CD4-positive, alpha-beta T cell (primary cell): ENCODE results near the gene GABRD. TPM values are rescaled to one million over a fixed set of nuclear protein-coding genes. Genes with fewer than 3 reads are reported as not detected.
"Not testable (repeated sequence)": the region's sequence is repeated elsewhere in the genome, so short reads cannot be mapped to it uniquely, and the experiment has no call there.

ENCODE experiments used
- ATAC-seq: fragments of 200-7000 bp; cut with Tn5 transposase; one replicate; pipeline ENCODE4 v1.10.0; 2022; ENCODE audit warnings: mild to moderate bottlenecking; ENCODE audit not compliant: poor library complexity
- CTCF ChIA-PET: fragments of 350-600 bp; sonication (Branson Sonifier 250); formaldehyde crosslinking; loops from one replicate; lab custom pipeline; 2021; ENCODE audit warnings: antibody characterized with exemption, inconsistent platforms; lab: Charles Lee
- POLR2A ChIA-PET: fragments of 350-600 bp; sonication (Branson Sonifier 250); formaldehyde crosslinking; loops from one replicate; lab custom pipeline; 2021; ENCODE audit warnings: antibody characterized with exemption, inconsistent platforms; lab: Charles Lee
- DNase-seq, 14 experiments: peaks; one replicate each; pipeline ENCODE4 v3.0.0-alpha.2; 2013 to 2020; ENCODE audit warnings: mixed read lengths in 2 of 14
- H3K27ac ChIP-seq, 2 donors: one replicate each; pipeline versions ENCODE4 v1.5.1 to v1.7.0; 2013; ENCODE audit warnings: low read length in 2 of 2, low read depth in 1 of 2, mild to moderate bottlenecking in 1 of 2
- H3K27me3 ChIP-seq, 2 experiments: 1 replicate in 1 of 2; 2 replicates in 1 of 2; pipeline versions ENCODE4 v1.6.1 to v1.7.0; 2013; ENCODE audit warnings: low read length in 2 of 2, control low read depth in 1 of 2, mild to moderate bottlenecking in 1 of 2, moderate library complexity in 1 of 2; ENCODE audit not compliant: insufficient read depth in 2 of 2, control insufficient read depth in 1 of 2
- H3K36me3 ChIP-seq: one replicate; pipeline ENCODE4 v1.6.1; 2013; ENCODE audit warnings: low read length, control low read depth; ENCODE audit not compliant: insufficient read depth
- H3K4me1 ChIP-seq: one replicate; pipeline ENCODE4 v1.6.1; 2013; ENCODE audit warnings: low read length, control low read depth; ENCODE audit not compliant: insufficient read depth
- H3K4me3 ChIP-seq: one replicate; pipeline ENCODE4 v1.5.1; 2013; ENCODE audit warnings: mild to moderate bottlenecking, low read length, moderate library complexity
- H3K9me3 ChIP-seq, 2 experiments: 1 replicate in 1 of 2; 2 replicates in 1 of 2; pipeline versions ENCODE4 v1.6.1 to v1.7.0; 2013; ENCODE audit warnings: low read length in 2 of 2, mild to moderate bottlenecking in 2 of 2, control low read depth in 1 of 2, moderate library complexity in 1 of 2; ENCODE audit not compliant: control insufficient read depth in 1 of 2, insufficient read depth in 1 of 2
- H3K27ac Mint-ChIP-seq: one replicate; pipeline ENCODE4 v1.8.0; 2020; ENCODE audit warnings: mixed read lengths
- H3K27me3 Mint-ChIP-seq: one replicate; pipeline ENCODE4 v1.8.0; 2021; ENCODE audit warnings: mixed read lengths
- H3K36me3 Mint-ChIP-seq: one replicate; pipeline ENCODE4 v1.8.0; 2021; ENCODE audit warnings: low read depth, mixed read lengths
- H3K4me1 Mint-ChIP-seq: one replicate; pipeline ENCODE4 v1.8.0; 2021; ENCODE audit warnings: low read depth, mixed read lengths
- H3K4me3 Mint-ChIP-seq: one replicate; pipeline ENCODE4 v1.8.0; 2020; ENCODE audit warnings: mild to moderate bottlenecking, mixed read lengths
- H3K9me3 Mint-ChIP-seq: one replicate; pipeline ENCODE4 v1.8.0; 2020; ENCODE audit warnings: mixed read lengths
- intact Hi-C, 2 experiments: fragments of 100-400 bp; cut with DNase I in 1 of 2; cut with micrococcal nuclease in 1 of 2; formaldehyde crosslinking; loops; one replicate each; pipeline versions ENCODE4 v1.15.1 to v1.9.0; 2023 to 2025; cut with DNase I, micrococcal nuclease
- total RNA-seq, 174 experiments: library from RNA in 2 of 174; stranded (reverse) in 2 of 174; gene quantifications; one replicate each; pipeline ENCODE4 v1.2.3 and lab custom pipeline; 2021 to 2026
- TF ChIP-seq, protein P1 (sequence below): fragments of 200-600 bp; IDR thresholded peaks from one replicate; pipeline ENCODE4 v1.8.0; 2022; ENCODE audit warnings: antibody characterized with exemption, mild to moderate bottlenecking

The GABRD gene
- total RNA-seq, 2 experiments from 2014 or later = 0.38 to 0.42 TPM

- ChIA-PET POLR2A (no interaction called here), CTCF (no interaction called here)
- Mint-ChIP-seq H3K4me3 (no peak overlapping the region), H3K36me3 (no peaks in the 10 kb centered on the region), H3K27ac (no peak overlapping the region), H3K9me3 (no peaks in the 10 kb centered on the region), H3K27me3 (no peaks in the 10 kb centered on the region), H3K4me1 (no peaks in the 10 kb centered on the region)
- no peak overlapping the region for H3K4me3 ChIP-seq
- H3K9me3 ChIP-seq = peaks cover 0 to 32% of the 10 kb centered on the region in 2 experiments
- no peak overlapping the region for H3K27ac ChIP-seq
- ATAC-seq = no peak
- peaks cover 0 to 3% of the 10 kb centered on the region in 2 experiments for H3K27me3 ChIP-seq
- TF ChIP-seq, protein P1, sequence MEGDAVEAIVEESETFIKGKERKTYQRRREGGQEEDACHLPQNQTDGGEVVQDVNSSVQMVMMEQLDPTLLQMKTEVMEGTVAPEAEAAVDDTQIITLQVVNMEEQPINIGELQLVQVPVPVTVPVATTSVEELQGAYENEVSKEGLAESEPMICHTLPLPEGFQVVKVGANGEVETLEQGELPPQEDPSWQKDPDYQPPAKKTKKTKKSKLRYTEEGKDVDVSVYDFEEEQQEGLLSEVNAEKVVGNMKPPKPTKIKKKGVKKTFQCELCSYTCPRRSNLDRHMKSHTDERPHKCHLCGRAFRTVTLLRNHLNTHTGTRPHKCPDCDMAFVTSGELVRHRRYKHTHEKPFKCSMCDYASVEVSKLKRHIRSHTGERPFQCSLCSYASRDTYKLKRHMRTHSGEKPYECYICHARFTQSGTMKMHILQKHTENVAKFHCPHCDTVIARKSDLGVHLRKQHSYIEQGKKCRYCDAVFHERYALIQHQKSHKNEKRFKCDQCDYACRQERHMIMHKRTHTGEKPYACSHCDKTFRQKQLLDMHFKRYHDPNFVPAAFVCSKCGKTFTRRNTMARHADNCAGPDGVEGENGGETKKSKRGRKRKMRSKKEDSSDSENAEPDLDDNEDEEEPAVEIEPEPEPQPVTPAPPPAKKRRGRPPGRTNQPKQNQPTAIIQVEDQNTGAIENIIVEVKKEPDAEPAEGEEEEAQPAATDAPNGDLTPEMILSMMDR = no peak
- peak in 1 of 14 experiments; percentile 10 for DNase-seq
- no peaks in the 10 kb centered on the region for H3K36me3 ChIP-seq
- intact Hi-C loops = no loop called here
- no peaks in the 10 kb centered on the region for H3K4me1 ChIP-seq
Observed at GRCh38 chr1:1979482-1980165, 39.5 kb upstream of the GABRD start.

- Mint-ChIP-seq H3K27ac (no peak overlapping the region), H3K4me3 (no peak overlapping the region)
- ATAC-seq = no peak
Observed at GRCh38 chr1:1980467-1981141, 38.5 kb upstream of the GABRD start.

DNA sequence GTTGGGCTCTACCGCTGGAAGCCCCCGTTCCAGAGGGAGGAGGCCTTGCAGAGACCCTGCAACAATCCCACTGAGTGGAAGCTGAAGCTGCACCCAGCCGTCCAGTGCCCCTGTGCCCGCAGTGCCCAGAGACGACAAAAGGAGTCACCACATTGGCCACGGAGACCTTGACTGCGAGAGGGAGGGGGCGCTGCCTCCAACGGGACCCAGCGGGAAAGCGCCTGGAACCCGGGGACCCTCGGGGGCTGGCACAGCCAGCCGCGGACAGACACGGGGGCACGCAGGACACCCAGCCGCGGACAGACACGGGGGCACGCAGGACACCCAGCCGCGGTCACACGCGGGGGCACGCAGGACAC lies 38.0 kb upstream of the GABRD start:
- TF ChIP-seq, protein P1 = no peak
- no peaks in the 10 kb centered on the region for H3K9me3 Mint-ChIP-seq
- H3K9me3 ChIP-seq = peaks cover 0 to 33% of the 10 kb centered on the region in 2 experiments
- ATAC-seq (no peak), DNase-seq (peak in 1 of 14 experiments; percentile 6)
- H3K4me3 ChIP-seq = no peak overlapping the region
- peaks cover 0 to 4% of the 10 kb centered on the region in 2 experiments for H3K27me3 ChIP-seq
- no peak overlapping the region for H3K4me3 Mint-ChIP-seq
- H3K4me1 ChIP-seq = no peaks in the 10 kb centered on the region
- H3K4me1 Mint-ChIP-seq = no peaks in the 10 kb centered on the region
- CTCF ChIA-PET = no interaction called here
- intact Hi-C loops = no loop called here
- POLR2A ChIA-PET = no interaction called here
- no peaks in the 10 kb centered on the region for H3K36me3 ChIP-seq
- H3K27ac Mint-ChIP-seq = no peak overlapping the region
- no peaks in the 10 kb centered on the region for H3K27me3 Mint-ChIP-seq
- no peaks in the 10 kb centered on the region for H3K36me3 Mint-ChIP-seq
- no peak overlapping the region for H3K27ac ChIP-seq

More at GRCh38 chr1:1980467-1981141, 38.5 kb upstream of the GABRD start:
- no peaks in the 10 kb centered on the region for H3K27me3 Mint-ChIP-seq
- peak in 1 of 14 experiments; percentile 7 for DNase-seq
- H3K36me3 ChIP-seq = no peaks in the 10 kb centered on the region
- H3K27ac ChIP-seq = no peak overlapping the region
- H3K36me3 Mint-ChIP-seq = no peaks in the 10 kb centered on the region
- no peaks in the 10 kb centered on the region for H3K9me3 Mint-ChIP-seq
- H3K4me3 ChIP-seq = no peak overlapping the region
- no peaks in the 10 kb centered on the region for H3K4me1 ChIP-seq
- POLR2A ChIA-PET = no interaction called here
- H3K27me3 ChIP-seq = peaks cover 0 to 4% of the 10 kb centered on the region in 2 experiments
- no peaks in the 10 kb centered on the region for H3K4me1 Mint-ChIP-seq
- intact Hi-C loops = no loop called here
- CTCF ChIA-PET = no interaction called here
- TF ChIP-seq, protein P1 = no peak
- peaks cover 0 to 37% of the 10 kb centered on the region in 2 experiments for H3K9me3 ChIP-seq

GRCh38 chr1:1981631-1982327 lies 37.4 kb upstream of the GABRD start:
- CTCF ChIA-PET, H3K27ac Mint-ChIP-seq, H3K36me3 ChIP-seq, H3K27ac ChIP-seq, H3K36me3 Mint-ChIP-seq, DNase-seq, H3K4me1 ChIP-seq, ATAC-seq, H3K27me3 ChIP-seq, H3K9me3 Mint-ChIP-seq, H3K4me3 Mint-ChIP-seq, intact Hi-C loops, H3K4me3 ChIP-seq, POLR2A ChIA-PET, H3K27me3 Mint-ChIP-seq, H3K4me1 Mint-ChIP-seq: not testable (repeated sequence)
- H3K9me3 ChIP-seq = peaks cover 0 to 33% of the 10 kb centered on the region in 2 experiments
